ENCODE data around the gene SASH1. TPM values are rescaled to one million over a fixed set of nuclear protein-coding genes. Genes with fewer than 3 reads are reported as not detected.

SASH1 gene
- total RNA-seq, 1 experiment from 2014 or later, result 33.2 TPM

GRCh38 chr6:148379481-148379880 lies 36.8 kb downstream of the SASH1 start:
- H3K79me2 ChIP-seq (ENCODE audit: insufficient read depth, low read length), result peaks cover 2% of the 10 kb centered on the region; the same call in 1 of the 2 replicates
- no peak overlapping the region for H3K56ac ChIP-seq (ENCODE audit: insufficient read length, low read depth, low read length)
- H4K20me1 ChIP-seq (ENCODE audit: control insufficient read depth, insufficient read depth, insufficient read length), result no peaks in the 10 kb centered on the region
- Mint-ChIP-seq H3K27ac (peak overlapping the region in 2 of 3 experiments; percentile 32 to 80; a peak in 1 of 7 replicates), H3K4me3 (no peak overlapping the region), H3K27me3 (ENCODE audit: low read depth) (no peaks in the 10 kb centered on the region), H3K9me3 (peaks cover 0 to 2% of the 10 kb centered on the region in 2 experiments; a peak in 1 of 5 replicates), H3K36me3 (ENCODE audit: insufficient read depth in 1 of 3, low read depth in 3 of 3) (peaks cover 2 to 5% (median 4%) of the 10 kb centered on the region in 3 experiments; a peak in 5 of 7 replicates), H3K4me1 (peaks cover 28 to 30% of the 10 kb centered on the region in 2 experiments)
- no peak overlapping the region for H2BK12ac ChIP-seq (ENCODE audit: insufficient read length, low read depth, low read length)
- peaks cover 3% of the 10 kb centered on the region for H3K79me1 ChIP-seq (ENCODE audit: insufficient read depth, low read depth, low read length, poor library complexity, severe bottlenecking)
- H4K5ac ChIP-seq (ENCODE audit: insufficient read length, low read depth, low read length), result no peak overlapping the region
- H3K4me2 ChIP-seq (ENCODE audit: insufficient read depth, insufficient read length, low read length), result no peak overlapping the region
- no peak overlapping the region for H3K14ac ChIP-seq (ENCODE audit: insufficient read depth, low read length)
- no peak overlapping the region for H2BK120ac ChIP-seq (ENCODE audit: low read depth, low read length, poor library complexity, severe bottlenecking)
- WGBS (ENCODE audit: extremely low coverage, insufficient read length, low lambda C conversion rate), result no CpG with 5 or more reads among the region's 5 CpGs
- H3K9me3 ChIP-seq (ENCODE audit: control insufficient read depth, low read depth, low read length), result no peaks in the 10 kb centered on the region
- no peak for TF ChIP-seq CTCF (conservative IDR thresholded peaks at IDR 0.05)
- no peak for DNase-seq
- no peak overlapping the region for H4K8ac ChIP-seq (replicated peaks; ENCODE audit: insufficient read length, low read depth, low read length)
- no peak overlapping the region for H2AFZ ChIP-seq (ENCODE audit: low read length)
- no peak overlapping the region for H2BK5ac ChIP-seq (ENCODE audit: insufficient read length, low read length)
- H3K27ac ChIP-seq (ENCODE audit: insufficient read length, low read depth, low read length), result no peak overlapping the region
- no peak overlapping the region for H3K18ac ChIP-seq (ENCODE audit: insufficient read length, low read depth, low read length)
- H3K23me2 ChIP-seq (ENCODE audit: insufficient read length, low read depth, low read length, poor library complexity, severe bottlenecking), result no peaks in the 10 kb centered on the region
- no peak overlapping the region for H3K4ac ChIP-seq (ENCODE audit: low read depth, low read length)
- H3K23ac ChIP-seq (ENCODE audit: insufficient read length, low read depth, low read length), result no peak overlapping the region
- H2BK20ac ChIP-seq (ENCODE audit: low read depth, low read length, poor library complexity, severe bottlenecking), result no peak overlapping the region
- H4K91ac ChIP-seq (ENCODE audit: insufficient read length, low read depth, low read length), result no peak overlapping the region
- H2AK5ac ChIP-seq (ENCODE audit: insufficient read length, low read length), result no peak overlapping the region
- H3T11ph ChIP-seq (ENCODE audit: low read length), result no peak overlapping the region
- no peak overlapping the region for H3K9ac ChIP-seq (ENCODE audit: extremely low read depth, insufficient read length, low read length)
- H3K27me3 ChIP-seq (ENCODE audit: insufficient read depth, low read length), result no peaks in the 10 kb centered on the region
- 0 out of 2 replicates have a peak, but pooled peaks cover 3% of the 10 kb centered on the region for H3K4me1 ChIP-seq (ENCODE audit: insufficient read depth, low read length)
- no peak overlapping the region for H2BK15ac ChIP-seq (ENCODE audit: low read depth, low read length)
